Brain microvascular endothelial cell (primary cell): ENCODE results near the gene GPR141.

Source experiments
- DNase-seq: peaks from one replicate; pipeline ENCODE4 v3.0.0-alpha.2; 2020
- H3K27ac ChIP-seq: fragments of 250-450 bp; sonication (Bioruptor Pico); 2 replicates; pipeline ENCODE4 v1.5.1; 2020; ENCODE audit warnings: mild to moderate bottlenecking, moderate library complexity
- H3K27me3 ChIP-seq: fragments of 250-450 bp; sonication (Bioruptor Pico); replicated peaks from 2 replicates; pipeline ENCODE4 v1.5.1; 2020; ENCODE audit warnings: mild to moderate bottlenecking
- H3K36me3 ChIP-seq: fragments of 250-450 bp; sonication (Bioruptor Pico); replicated peaks from 2 replicates; pipeline ENCODE4 v1.5.1; 2020; ENCODE audit warnings: mild to moderate bottlenecking
- H3K4me3 ChIP-seq: 2 replicates; pipeline ENCODE4 v1.5.1; 2011; ENCODE audit warnings: low read depth, mild to moderate bottlenecking, control low read depth, low read length, moderate library complexity
- CTCF ChIP-seq: IDR thresholded peaks from 2 replicates; pipeline ENCODE4 v1.5.1; 2011; ENCODE audit warnings: low read depth, mild to moderate bottlenecking, moderate library complexity, low read length, control low read depth, inconsistent platforms; ENCODE audit errors: missing control alignments
- in situ Hi-C: cut with HindIII; loops from 2 replicates; pipeline ENCODE4 v1.10.0; 2017; ENCODE audit warnings: low sequenced_read_pairs, low pct_ligation_motif_present

The GPR141 gene

GRCh38 chr7:37656913-37657530 lies 26.5 kb upstream of the GPR141 start:
- no peaks in the 10 kb centered on the region for H3K36me3 ChIP-seq
- no peak for DNase-seq
- H3K27me3 ChIP-seq, result no peaks in the 10 kb centered on the region
- no peak overlapping the region for H3K27ac ChIP-seq
- no peak overlapping the region for H3K4me3 ChIP-seq
- in situ Hi-C loops, result no loop called here
- no peak for TF ChIP-seq CTCF

GRCh38 chr7:37657816-37658215 lies 25.8 kb upstream of the GPR141 start:
- no peak for TF ChIP-seq CTCF
- DNase-seq, result no peak
- Histone ChIP-seq H3K27ac (no peak overlapping the region), H3K36me3 (no peaks in the 10 kb centered on the region), H3K4me3 (no peak overlapping the region), H3K27me3 (no peaks in the 10 kb centered on the region)
- in situ Hi-C loops, result no loop called here

GRCh38 chr7:37659971-37660565 lies 23.5 kb upstream of the GPR141 start:
- DNase-seq, result no peak
- Histone ChIP-seq H3K4me3 (no peak overlapping the region), H3K27ac (no peak overlapping the region), H3K36me3 (no peaks in the 10 kb centered on the region), H3K27me3 (no peaks in the 10 kb centered on the region)
- no peak for TF ChIP-seq CTCF
- in situ Hi-C loops, result no loop called here

GRCh38 chr7:37660614-37661013 lies 23.0 kb upstream of the GPR141 start:
- TF ChIP-seq CTCF, result no peak
- in situ Hi-C loops, result no loop called here
- Histone ChIP-seq H3K36me3 (no peaks in the 10 kb centered on the region), H3K27ac (no peak overlapping the region), H3K27me3 (no peaks in the 10 kb centered on the region), H3K4me3 (no peak overlapping the region)
- no peak for DNase-seq

GRCh38 chr7:37663693-37664092 lies 19.9 kb upstream of the GPR141 start:
- no peaks in the 10 kb centered on the region for H3K36me3 ChIP-seq
- in situ Hi-C loops, result no loop called here
- no peak for TF ChIP-seq CTCF
- H3K4me3 ChIP-seq, result no peak overlapping the region
- H3K27ac ChIP-seq, result no peak overlapping the region
- no peak for DNase-seq
- no peaks in the 10 kb centered on the region for H3K27me3 ChIP-seq

- TF ChIP-seq CTCF, result no peak
- Histone ChIP-seq H3K4me3 (no peak overlapping the region), H3K27ac (no peak overlapping the region)
These were observed 18.1 kb upstream of the GPR141 start for GRCh38 chr7:37665352-37666022.

More at GRCh38 chr7:37665352-37666022, 18.1 kb upstream of the GPR141 start:
- in situ Hi-C loops, result no loop called here
- DNase-seq, result no peak
- Histone ChIP-seq H3K27me3 (no peaks in the 10 kb centered on the region), H3K36me3 (no peaks in the 10 kb centered on the region)
